Gastroesophageal sphincter (tissue), 3 donors: ENCODE data around the gene FNDC3B.

Source experiments
- POLR2A ChIP-seq, 2 donors: fragments of 450-650 bp; IDR thresholded peaks; one replicate each; pipeline ENCODE4 v1.6.1; 2017; ENCODE audit warnings: antibody characterized with exemption in 2 of 2, mild to moderate bottlenecking in 2 of 2, moderate library complexity in 1 of 2
- POLR2AphosphoS5 ChIP-seq: sonication (generic); formaldehyde crosslinking; IDR thresholded peaks from one replicate; pipeline ENCODE4 v1.6.1; 2017; ENCODE audit warnings: antibody characterized with exemption
- TF ChIP-seq, protein P1 (sequence below), 4 experiments: fragments of 200-600 bp in 2 of 4; fragments of 450-650 bp in 2 of 4; sonication (generic) in 1 of 4; IDR thresholded peaks; one replicate each; pipeline ENCODE4 v1.5.1; 2017 to 2019; ENCODE audit warnings: antibody characterized with exemption in 4 of 4, mild to moderate bottlenecking in 2 of 4, moderate library complexity in 2 of 4

DNA sequence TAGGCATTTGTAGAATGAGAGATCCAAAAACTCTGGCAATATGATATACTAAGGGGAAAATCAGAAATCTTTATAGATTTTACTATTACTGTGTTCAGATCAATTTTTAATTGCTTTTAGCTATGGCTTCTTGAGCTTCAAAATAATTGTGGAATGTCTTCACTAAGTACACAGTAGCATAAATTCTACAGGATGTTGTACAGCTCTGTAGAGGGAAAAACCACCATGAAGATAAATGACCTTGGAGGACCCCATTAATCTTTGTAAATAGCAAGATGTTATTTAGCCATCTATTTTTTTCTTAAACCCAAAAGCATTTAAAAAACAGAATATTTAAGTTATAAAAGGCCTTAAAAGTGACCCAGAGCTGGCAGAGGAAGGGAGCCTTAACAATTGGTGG lies 43.9 kb upstream of the FNDC3B start:
- TF ChIP-seq, protein P1, sequence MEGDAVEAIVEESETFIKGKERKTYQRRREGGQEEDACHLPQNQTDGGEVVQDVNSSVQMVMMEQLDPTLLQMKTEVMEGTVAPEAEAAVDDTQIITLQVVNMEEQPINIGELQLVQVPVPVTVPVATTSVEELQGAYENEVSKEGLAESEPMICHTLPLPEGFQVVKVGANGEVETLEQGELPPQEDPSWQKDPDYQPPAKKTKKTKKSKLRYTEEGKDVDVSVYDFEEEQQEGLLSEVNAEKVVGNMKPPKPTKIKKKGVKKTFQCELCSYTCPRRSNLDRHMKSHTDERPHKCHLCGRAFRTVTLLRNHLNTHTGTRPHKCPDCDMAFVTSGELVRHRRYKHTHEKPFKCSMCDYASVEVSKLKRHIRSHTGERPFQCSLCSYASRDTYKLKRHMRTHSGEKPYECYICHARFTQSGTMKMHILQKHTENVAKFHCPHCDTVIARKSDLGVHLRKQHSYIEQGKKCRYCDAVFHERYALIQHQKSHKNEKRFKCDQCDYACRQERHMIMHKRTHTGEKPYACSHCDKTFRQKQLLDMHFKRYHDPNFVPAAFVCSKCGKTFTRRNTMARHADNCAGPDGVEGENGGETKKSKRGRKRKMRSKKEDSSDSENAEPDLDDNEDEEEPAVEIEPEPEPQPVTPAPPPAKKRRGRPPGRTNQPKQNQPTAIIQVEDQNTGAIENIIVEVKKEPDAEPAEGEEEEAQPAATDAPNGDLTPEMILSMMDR (IDR thresholded peaks at IDR 0.05), result no peak
- TF ChIP-seq POLR2A (IDR thresholded peaks at IDR 0.05) (no peak), POLR2AphosphoS5 (no peak)
